HG02763 (cell line): ENCODE measurements around the gene TNK2.
A peak's percentile ranks its signal among the peaks of the same experiment; 100 is the strongest.
"Not testable (repeated sequence)": the region's sequence is repeated elsewhere in the genome, so short reads cannot be mapped to it uniquely, and the experiment has no call there.

Source experiments
- ATAC-seq: cut with Tn5 transposase; IDR thresholded peaks from one replicate; pipeline ENCODE4 v1.9.1; 2021; ENCODE audit warnings: mild to moderate bottlenecking, moderate library complexity; ENCODE audit not compliant: unreplicated experiment

Gene TNK2

GRCh38 chr3:195918176-195918575 is 9.8 kb upstream of the TNK2 start:
- ATAC-seq: no peak

- ATAC-seq: no peak
Measured at GRCh38 chr3:195916991-195917390, 8.6 kb upstream of the TNK2 start.

GRCh38 chr3:195916291-195916690 is 7.9 kb upstream of the TNK2 start:
- ATAC-seq: no peak

- peak; percentile 86 for ATAC-seq
Measured at GRCh38 chr3:195914648-195915473, 6.5 kb upstream of the TNK2 start.

GRCh38 chr3:195914146-195914545 is 5.8 kb upstream of the TNK2 start:
- not testable (repeated sequence) for ATAC-seq

GRCh38 chr3:195913382-195913781 is 5.0 kb upstream of the TNK2 start:
- ATAC-seq: no peak

- no peak for ATAC-seq
Measured at GRCh38 chr3:195911946-195912270, 3.6 kb upstream of the TNK2 start.

GRCh38 chr3:195911041-195911945 is 2.9 kb upstream of the TNK2 start:
- no peak for ATAC-seq

GRCh38 chr3:195910499-195910845 is 2.1 kb upstream of the TNK2 start:
- no peak for ATAC-seq

GRCh38 chr3:195909644-195910498 is 1.5 kb upstream of the TNK2 start:
- peak; percentile 37 for ATAC-seq

GRCh38 chr3:195908694-195909581 is 587 bp upstream of the TNK2 start:
- peak; percentile 18 for ATAC-seq

GRCh38 chr3:195907684-195907933 is 742 bp downstream of the TNK2 start:
- peak; percentile 15 for ATAC-seq

- ATAC-seq: peak; percentile 25
Measured at GRCh38 chr3:195906865-195907683, 1.3 kb downstream of the TNK2 start.

- ATAC-seq: no peak
Measured at GRCh38 chr3:195905970-195906864, 2.1 kb downstream of the TNK2 start.

- no peak for ATAC-seq
Measured at GRCh38 chr3:195904368-195904767, 4.0 kb downstream of the TNK2 start.

GRCh38 chr3:195903950-195904290 is 4.4 kb downstream of the TNK2 start:
- no peak for ATAC-seq

- ATAC-seq: not testable (repeated sequence)
Measured at GRCh38 chr3:195902634-195903033, 5.7 kb downstream of the TNK2 start.

- not testable (repeated sequence) for ATAC-seq
Measured at GRCh38 chr3:195901836-195902585, 6.3 kb downstream of the TNK2 start.
